Measurements from ENCODE around the gene PLGRKT.
A peak's percentile ranks its signal among the peaks of the same experiment; 100 is the strongest.
"Not testable (repeated sequence)": the region's sequence is repeated elsewhere in the genome, so short reads cannot be mapped to it uniquely, and the experiment has no call there.

The PLGRKT gene, protein sequence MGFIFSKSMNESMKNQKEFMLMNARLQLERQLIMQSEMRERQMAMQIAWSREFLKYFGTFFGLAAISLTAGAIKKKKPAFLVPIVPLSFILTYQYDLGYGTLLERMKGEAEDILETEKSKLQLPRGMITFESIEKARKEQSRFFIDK

DNA sequence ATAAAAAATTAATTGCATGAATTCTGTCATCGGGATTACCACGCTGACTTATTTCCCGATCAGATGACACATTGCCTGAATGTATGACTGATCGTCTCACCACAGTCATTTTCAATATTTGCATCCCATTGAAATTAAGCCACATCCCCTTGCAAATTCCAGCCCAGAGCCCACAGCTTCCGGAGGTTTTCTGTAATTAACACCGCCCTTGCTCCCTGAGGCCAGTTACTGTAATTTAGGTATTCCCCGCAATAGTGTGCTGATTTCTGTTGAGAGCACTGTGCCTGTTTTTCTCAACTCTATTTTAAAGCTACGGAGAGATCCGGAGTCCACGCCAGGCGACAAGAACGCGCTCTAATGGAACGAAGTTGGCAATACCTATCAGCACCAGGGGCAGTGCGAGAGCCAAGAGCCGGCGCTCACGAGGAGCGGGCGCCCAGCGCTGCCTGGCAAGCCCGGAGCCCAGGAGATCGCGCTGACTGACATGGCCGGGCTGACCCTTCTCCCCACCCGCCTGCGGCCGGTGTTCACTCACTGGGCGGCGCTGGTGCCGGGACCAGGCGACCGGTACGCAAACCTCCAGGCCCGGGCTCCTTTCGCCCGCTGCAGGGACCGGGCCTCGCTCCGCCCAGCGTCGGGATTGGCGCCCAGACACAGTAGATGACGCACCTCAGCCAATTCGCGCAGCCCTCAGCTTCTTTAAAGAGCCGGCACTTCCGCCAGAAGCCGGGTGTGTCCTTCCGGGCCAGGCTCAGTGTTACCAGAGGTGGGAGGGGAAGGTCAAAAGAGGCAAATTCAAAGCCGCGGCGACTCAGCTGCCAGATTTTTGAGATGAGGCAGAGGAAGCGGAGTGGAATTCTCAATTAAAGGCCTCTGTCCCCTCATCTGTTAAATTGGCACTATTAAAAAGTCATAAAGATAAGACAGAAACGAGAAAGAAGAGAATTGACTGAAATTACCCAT lies at the start of gene PLGRKT:
Gene PLGRKT (minus strand): TSS at position 672 of the 963 bp plus-strand sequence. CDS start 5,948 bp downstream, outside the sequence.
- peak; percentile 86 to 87 for DNase-seq

DNA sequence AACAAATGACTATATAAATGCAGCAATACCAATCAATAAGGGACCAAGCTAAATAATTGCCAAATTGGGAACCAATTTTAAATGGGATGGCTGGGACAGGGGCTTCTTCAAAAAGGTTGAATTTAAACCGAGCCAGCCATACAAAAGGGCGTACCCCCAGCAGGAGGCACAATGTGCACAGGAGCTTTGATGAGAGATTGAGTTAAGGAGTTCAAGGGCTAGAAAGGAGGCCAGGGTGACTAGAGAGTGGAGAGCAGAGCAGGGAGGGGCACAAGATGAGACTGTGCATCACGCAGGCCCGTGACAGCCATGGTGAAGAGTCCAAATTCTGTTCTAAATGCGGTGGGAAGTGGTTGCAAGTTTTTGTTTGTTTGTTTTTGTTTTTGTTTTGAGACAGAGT lies 49.3 kb upstream of the PLGRKT start:
- no peak for DNase-seq

DNA sequence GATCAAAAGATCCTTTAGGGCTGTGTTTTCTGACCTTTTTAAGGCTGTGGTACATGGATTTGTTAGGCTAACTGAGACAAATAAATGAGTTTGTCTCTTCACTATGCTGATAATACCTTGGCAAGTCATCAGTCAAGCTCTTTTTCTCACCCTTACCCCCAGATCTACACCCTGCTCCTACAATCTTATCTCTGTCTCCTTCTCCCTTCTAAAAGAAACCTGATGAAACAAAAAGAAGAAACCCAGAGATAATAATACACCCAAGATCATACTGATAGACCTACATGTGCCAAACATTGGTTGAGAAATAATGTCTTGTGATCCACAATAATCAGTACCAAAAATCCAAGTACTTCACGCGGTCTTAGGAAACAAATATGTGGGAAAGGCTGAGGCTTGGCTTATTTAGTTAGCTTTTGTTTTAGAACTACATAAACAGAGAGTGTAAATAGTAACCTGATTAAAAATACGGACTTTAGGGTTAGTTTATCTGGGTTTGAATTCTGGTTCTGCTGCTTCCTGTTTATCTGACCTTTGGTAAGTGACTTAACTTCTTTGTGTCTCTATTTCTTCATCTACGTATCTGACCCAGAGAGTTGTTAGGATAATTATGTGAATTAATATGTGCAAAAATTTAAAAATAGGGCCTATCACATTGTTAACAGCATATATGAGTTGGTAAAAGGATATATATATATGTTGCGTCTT lies 47.8 kb upstream of the PLGRKT start:
- no peak for DNase-seq

DNA sequence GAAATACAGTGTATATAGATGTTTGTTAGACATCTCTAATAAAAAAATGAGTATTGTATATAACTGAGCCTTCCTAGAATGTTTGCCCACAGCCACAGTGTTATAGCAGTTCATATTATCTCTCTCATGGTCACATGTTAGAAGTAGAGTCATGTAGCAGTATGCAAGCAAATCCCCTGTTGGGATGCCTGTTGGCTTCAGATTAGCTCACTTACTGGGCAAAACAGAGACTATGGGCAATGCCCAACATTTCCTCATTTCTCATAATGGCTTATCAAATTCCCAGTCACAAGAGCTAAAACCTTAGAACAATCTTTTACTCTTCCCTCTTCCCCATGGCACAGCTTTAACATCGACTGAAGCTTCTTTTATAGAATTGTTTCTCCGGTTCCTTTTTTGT lies 45.6 kb upstream of the PLGRKT start:
- DNase-seq: no peak

DNA sequence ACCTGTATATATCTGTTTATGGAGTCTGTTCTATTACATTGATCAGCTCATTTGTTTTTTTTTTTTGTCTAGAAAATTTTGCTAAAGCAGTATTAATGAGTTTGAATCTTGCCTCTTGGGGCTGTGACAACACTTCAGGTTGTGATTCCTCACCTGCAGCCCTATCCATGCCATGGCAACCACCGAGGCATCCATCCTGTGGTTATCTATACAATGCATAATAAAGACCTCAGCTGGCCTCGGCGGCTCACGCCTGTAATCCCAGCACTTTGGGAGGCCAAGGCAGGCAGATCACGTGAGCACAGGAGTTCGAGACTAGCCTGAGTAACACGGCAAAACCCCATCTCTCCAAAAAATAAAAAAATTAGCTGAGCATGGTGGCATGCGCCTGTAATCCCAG lies 44.5 kb upstream of the PLGRKT start:
- no peak for DNase-seq

DNA sequence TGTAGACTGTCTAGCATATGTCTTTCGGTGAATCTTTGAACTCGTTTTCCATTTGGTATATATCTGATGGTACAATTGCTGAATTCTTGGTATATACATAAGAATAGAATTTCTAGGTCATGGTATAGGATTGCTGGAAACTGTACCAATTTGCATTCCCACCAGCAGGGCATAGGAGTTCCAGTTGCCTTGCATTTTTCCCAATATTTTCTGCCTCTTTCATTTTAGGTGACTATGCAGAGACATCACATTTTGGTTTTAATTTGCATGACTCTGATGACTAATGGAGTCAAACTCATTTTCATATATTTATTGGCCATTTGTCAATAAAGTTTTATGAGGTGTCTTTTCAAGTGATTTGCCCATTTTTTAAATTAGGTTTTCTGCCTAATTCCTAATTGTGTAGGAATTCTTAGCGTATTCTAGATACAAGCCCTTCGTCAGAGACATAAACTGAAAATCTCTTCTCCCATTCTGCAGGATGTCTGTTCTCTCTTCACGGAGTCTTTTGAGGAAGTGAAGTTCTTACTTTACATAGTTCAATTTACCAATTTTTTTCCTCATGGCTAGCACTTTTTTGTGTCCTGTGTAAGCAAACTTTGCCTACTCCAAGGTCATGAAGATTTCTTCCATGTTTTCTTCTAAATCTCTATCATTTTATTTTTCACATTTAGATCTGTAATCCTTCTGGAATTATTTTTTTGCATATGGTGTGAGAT lies 43.8 kb upstream of the PLGRKT start:
- DNase-seq: no peak

DNA sequence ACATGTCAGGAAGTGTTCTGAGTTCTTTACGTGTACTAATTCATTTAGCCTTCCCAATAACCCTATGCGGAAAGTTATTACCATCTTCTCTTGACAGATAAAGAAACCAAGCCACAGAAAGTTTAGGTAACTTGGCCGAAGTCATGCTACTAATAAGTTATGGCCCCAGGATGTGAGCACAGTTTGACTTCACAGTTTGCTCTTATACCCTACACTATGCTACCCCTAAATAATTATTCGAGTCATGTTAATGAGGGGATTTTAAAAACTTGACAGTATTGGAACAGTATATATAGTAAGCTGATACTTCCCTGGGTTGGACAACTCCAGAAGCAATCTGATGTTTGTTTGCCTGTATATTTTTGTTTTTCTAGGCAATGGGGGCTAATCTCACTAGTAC lies 43.2 kb upstream of the PLGRKT start:
- DNase-seq: no peak

DNA sequence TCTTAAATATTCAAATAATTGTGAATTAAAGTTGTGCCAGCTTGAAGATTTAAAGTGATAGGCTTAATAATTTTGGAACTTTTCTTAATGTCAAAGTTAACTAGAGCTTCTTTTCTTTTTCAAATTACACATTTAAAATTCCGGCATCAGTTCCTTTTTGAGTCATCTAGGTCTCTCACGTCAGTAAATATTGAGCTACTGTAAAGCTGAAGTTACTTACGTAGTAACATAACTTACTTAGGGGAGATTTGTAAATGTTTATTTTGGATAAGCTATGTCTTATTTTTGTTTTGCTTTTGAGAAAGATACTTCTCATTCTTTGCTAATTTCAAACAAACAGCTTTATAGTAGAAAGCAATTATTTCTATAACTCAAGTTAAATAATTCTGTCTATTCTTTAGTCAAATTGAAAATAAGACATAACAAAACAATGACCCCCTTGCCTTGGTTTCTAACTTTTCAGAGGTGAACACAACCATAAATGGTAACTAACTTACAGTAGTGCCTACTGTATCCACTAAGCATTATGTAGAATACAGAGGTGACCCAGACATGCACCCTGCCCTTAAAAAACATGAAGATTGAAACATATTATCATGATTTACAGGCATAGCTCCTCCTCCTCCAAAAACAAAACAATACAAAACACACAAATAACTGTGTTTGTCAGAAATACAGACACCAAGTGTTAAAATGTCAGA lies 42.4 kb upstream of the PLGRKT start:
- no peak for DNase-seq

DNA sequence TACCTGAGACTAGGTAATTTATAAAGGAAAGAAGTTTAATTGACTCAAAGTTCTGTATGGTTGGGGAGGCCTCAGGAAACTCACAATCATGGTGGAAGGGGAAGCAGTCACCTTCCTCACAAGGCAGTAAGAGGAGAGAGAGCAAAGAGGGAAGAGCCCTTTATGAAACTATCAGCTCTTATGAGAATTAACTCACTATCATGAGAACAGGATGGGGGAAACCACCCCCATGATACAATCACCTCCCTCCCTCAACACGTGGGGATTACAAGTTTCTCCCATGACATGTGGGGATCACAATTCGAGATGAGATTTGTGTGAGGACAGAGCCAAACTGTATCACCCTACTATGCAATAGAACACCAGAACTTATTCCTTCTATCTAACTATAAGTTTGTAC lies 40.5 kb upstream of the PLGRKT start:
- no peak for DNase-seq

DNA sequence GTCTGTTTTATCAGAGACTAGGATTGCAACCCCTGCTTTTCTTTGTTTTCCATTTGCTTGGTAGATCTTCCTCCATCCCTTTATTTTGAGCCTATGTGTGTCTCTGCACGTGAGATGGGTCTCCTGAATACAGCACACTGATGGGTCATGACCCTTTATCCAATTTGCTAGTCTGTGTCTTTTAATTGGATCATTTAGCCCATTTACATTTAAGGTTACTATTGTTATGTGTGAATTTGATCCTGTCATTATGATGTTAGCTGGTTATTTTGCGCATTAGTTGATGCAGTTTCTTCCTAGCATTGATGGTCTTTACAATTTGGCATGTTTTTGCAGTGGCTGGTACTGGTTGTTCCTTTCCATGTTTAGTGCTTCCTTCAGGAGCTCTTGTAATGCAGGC lies 37.9 kb upstream of the PLGRKT start:
- DNase-seq: not testable (repeated sequence)

DNA sequence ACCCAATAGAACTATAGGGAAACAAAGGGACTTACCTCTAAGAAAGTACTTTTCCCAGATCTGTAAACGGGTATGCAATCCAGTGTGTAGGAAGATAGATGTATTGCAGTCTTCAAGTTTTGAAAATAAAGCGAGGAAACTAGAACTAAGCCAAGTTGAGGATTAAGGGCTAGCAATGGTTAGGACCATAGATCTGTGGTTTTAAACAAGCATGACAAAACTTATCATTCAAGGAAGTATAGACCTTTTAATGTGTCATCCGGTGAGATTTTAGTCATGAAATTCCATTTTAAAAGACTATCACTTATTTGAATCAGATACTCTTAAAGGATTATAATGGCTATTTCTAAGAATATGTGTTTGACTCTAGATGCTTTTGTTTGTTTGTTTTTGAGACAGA lies 33.1 kb upstream of the PLGRKT start:
- no peak for DNase-seq

DNA sequence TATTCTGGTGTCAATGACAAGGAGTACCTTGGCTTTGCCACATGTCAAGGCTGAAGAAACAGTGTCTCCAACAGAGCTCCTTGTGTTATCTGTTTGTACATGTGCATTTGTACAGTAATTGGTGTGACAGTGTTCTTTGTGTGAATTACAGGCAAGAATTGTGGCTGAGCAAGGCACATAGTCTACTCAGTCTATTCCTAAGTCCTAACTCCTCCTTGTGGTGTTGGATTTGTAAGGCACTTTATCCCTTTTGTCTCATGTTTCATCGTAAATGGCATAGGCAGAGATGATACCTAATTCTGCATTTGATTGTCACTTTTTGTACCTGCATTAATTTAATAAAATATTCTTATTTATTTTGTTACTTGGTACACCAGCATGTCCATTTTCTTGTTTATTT lies 32.4 kb upstream of the PLGRKT start:
- DNase-seq: no peak

DNA sequence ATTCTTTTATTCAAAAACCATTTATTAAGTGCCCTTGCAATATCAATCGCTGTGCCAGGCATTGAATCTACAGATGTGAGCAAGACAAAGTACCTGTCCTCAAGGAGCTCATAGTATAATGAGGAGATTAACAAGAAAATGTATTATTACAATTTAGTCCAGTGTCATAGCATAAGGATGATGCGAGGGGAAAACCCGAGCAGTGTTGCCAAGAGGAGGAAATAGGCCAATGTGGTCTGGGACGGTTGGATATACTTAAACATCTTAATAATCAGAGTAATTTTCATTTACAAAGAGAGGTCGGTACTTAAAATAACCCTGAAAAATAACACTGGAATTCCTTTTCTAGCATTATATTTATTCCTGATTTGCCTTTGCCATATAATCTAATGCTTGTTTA lies 31.1 kb upstream of the PLGRKT start:
- DNase-seq: no peak

DNA sequence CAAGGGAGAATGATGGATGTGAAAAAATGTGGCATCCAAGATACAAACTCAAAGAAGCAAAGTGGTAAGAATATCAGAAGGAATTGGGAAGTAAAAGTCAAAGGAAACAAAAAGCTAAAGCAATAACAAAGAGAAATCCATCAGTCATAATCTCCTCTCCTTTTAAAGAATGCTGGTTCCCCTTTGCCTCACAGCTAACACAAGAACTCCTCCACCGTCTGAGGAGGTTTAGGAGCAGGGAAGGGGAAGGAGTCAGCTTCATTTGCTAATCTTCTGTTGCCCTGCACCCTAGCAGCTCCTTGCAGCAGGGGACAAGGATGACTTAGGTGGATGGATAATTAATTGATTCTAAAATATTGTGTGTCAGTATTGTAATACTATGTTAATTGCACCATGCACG lies 29.0 kb upstream of the PLGRKT start:
- no peak for DNase-seq

DNA sequence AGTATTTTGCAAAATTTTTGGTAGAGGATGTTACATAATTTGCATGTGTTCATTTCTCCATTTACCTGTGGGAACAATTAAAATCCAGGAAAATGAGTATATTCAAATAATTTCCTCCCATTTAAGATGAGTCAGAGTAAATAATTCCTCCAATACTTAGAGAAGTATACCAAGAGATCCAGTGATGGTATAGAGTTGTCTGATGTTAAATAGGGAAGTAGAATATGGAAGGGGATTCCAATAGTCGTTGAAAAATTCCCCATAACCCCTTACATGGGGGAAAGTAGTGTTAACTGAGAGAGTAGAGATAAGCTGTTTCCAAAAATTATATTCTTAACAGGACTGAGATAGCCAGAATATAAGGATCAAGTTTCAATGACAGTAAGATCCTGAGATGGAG lies 28.3 kb upstream of the PLGRKT start:
- no peak for DNase-seq

DNA sequence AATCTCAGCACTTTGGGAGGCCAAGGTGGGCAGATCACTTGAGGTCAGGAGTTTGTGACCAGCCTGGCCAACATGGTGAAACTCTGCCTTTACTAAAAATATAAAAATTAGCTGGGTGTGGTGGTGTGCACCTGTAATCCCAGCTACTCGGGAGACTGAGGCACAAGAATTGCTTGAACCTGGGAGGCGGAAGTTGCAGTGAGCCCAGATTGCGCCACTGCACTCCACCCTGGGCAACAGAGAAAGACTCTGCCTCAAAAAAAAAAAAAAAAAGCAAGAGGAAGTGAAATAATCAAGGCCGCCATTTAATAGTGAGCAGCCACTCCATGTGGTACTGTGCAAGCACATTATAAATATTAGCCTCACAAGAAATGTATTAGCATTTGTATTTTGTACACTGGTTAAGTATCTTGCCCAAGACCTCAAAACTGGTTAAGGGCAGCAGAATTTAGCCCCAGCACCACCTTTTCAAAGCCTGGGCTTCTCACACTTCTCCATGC lies 27.2 kb upstream of the PLGRKT start:
- not testable (repeated sequence) for DNase-seq

DNA sequence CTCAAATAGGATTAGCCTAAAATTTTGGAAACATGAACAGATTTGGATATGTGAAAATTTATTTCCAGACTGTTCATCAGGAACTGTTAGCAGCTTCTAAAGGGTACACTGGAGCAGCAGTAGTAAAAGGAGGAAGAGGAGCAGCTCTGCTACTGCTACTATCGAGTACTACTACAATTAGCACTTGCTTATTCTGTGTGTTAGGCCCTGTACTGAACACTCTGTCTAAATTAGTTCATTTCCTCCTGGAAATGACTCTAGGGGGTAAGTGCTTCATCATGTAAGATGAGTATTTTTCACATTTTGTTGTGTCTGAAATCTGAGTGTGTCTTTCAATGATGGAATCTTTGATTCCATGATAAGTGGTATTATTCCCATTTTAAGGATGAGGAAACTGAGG lies 22.4 kb upstream of the PLGRKT start:
- no peak for DNase-seq

DNA sequence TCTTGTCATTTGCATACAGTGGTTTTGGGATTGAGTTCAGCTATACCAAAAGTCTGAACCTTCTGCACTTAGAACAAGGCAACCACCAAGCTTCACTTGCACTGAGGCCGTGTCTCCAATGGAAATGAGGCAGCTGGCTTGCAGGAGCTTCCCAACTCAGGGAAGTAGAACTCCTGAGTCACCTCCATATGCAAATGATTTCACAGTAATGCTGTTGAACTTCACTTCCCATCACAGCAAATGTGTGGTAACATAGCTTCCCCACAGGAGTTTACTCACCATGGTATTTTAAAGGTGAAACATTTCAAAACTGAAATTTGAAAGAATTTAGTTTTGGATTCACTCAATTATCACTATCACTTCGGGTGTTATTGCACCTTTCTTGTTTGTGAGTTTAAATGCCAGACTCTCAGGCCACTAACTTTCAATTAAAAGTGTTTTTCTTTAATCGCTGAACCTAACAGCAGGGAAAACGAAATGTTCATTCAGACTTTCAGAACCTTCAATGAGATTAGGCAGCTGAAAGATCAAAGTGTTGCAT lies 21.6 kb upstream of the PLGRKT start:
- no peak for DNase-seq

DNA sequence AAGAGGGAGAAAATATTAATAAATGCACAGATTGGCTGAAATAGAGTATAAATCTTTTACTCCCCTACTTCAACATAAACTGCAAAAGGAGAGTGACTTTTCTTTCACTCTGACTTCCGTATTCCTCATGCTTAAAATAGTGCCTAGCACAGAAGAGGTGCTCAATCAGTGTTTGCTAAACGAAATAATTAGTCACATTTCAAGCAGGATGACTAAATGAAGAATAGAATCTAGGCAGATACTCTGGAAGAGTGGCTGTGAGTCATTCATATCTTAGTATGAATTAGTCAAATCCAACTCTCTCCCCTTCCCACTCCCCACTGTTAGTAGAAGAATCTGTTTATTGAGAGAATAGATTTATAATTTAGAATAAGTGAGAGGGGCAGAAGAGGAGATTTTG lies 17.5 kb upstream of the PLGRKT start:
- DNase-seq: no peak

DNA sequence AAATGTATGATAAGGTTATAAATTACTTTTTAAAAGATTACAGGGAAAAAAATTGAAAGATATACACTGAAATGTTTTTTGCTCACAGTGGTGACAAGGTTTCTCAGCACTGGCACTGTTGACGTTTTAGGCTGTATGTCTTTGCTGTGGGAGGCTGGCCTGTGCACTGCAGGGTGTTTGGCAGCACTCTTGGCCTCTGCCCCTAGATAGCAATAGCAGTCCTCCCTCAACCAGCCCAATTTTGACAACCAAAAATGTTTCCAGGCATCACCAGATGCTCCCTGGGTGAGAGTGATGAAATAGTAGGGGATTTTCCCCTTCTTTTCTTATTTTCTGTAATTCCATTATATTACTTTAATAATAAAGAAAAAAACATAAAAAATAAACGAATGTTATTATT lies 15.9 kb upstream of the PLGRKT start:
- no peak for DNase-seq

DNA sequence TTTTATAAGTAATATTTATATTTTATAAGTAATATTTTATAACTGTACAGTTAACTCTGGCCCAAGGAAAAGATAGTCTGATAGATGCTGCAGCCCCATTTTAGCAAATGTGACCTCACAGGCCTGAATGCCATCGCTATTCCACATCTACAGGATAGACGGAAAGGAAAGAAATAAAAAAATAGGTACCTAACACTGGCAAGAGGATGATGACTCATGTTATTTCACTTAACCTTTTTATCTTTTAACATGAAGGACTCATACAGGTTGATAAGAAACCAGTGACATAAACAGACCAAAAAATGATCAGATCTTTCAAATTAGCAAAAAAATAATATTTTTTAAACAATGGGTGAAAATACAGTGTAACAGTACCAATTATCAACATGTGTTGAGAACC lies 15.3 kb upstream of the PLGRKT start:
- DNase-seq: no peak

DNA sequence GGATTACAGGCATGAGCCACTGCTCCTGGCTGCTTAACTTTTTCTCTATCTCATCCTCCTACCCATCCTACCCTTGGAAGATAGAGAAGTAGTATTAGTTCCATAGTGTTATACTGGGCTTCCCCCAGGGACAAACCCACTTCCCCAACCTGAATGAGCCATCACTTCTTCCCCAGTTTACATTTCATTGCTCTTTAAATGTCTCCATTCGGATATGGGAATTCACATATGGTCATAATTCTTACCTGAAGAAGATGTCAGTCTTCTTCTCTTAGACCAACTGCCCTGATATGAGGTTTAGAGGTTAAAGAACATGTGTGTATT lies 14.5 kb upstream of the PLGRKT start:
- DNase-seq: no peak

All from activated CD4-positive, alpha-beta T cell treated with anti-CD3 and anti-CD28 coated beads, Interleukin-2, amount 50 U/mL, for 4 hours (primary cell).